ENCODE results near the gene TFCP2L1.
A peak's percentile ranks its signal among the peaks of the same experiment; 100 is the strongest.

TFCP2L1 gene

GRCh38 chr2:121213386-121213785 is 71.6 kb downstream of the TFCP2L1 start:
- no peak for DNase-seq

GRCh38 chr2:121212661-121213325 is 72.2 kb downstream of the TFCP2L1 start:
- no peak for DNase-seq

- no peak for DNase-seq
These were observed 73.3 kb downstream of the TFCP2L1 start for GRCh38 chr2:121211689-121212151.

GRCh38 chr2:121211251-121211650 is 73.8 kb downstream of the TFCP2L1 start:
- no peak for DNase-seq

DNA sequence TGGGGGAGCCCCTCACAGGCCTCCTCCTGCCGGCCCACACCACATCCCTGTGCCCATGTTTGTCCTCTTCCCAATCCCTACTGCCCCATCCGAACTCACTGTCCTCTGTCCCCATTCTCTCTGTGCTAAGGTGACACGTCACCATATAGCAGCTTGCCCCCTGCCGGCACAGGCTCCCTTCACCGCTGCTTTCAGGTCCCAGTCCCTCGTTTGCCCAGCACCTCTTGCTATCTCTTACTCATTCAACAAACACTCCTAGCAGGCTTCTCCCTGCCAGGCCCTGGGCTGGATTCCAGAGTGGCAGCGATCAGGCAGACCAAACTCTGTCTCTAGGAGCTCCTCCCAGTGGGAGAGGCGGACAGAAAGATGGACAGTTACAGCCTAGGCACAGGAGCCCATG is 74.3 kb downstream of the TFCP2L1 start:
- DNase-seq = no peak

DNA sequence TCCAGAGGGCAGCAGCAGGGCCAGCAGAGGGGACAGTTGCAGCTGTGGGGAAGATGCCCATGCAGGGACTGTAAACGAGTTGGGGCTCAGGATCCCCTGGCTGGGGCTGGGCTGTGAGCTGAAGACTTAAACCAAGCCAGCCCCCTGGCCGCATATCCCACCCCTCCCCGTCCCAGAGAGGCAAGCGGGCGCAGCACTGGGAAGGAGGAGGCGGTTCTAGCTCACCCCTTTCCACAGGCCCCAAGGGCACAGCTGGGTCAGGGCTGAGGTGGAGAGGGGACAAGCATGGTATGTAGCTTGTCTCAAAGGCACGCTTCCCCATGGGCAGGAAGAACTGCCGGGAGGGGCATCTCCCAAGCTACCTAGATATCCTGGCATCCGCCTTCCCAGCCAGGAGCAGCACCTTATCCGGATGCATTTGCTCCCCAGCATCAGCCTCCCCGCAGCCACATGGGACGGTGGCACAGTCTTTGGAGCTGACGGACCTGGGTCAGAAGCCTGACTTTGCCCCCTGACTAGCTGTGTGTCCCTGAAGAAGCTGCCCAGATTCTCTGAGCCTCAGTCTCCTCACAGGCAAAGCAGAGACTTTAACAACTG is 75.9 kb downstream of the TFCP2L1 start:
- no peak for DNase-seq

DNA sequence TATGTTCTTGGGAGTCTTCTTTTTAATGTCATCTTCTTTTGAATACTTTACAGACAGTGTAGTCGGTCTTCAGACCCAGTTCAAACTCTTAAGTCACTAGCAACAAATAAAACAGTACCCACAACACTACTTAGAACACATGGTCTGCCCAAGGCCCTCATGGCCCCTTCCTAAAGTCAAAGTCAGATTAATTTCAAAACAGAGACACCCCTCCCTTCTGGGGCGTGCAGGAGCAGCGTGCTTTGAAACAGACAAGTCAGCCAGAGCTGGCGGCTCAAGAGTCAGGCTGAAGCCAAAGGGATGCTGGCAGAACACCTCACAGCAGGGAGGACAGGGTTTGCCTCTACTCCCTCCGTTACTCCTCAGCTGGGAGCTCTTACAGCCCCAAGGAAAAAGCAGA is 77.5 kb downstream of the TFCP2L1 start:
- DNase-seq = no peak

DNA sequence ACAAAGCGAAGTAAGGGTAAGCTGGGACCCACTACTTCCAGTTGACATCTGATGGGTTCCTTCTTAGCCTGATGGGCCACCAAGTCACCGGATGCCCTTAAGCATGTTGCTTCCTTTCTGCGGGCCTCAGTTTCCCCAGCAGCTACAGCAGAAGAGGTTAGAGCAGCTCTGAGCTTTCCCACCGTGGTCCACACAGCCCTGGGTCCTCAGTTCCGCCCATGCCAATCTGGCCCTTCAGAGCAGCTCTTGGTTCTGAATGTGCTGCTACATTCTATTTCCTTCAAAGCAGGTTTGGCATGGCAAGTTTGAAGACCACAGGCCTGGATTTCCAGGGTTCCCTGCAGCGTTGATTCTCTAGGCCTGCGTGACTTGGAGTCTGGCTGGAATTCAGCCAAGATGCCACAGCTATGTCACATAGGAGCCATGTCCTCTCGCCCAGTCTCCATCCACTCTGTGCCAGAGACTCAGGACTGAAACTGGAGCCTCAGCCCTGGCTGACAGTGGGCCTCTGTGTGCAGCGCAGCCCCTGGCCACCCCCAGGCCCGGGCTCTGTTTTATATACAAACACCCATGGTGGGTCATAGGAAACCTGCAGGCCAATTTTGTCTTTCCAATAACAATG is 79.6 kb downstream of the TFCP2L1 start:
- no peak for DNase-seq

GRCh38 chr2:121203591-121204249 is 81.3 kb downstream of the TFCP2L1 start:
- DNase-seq = no peak

DNA sequence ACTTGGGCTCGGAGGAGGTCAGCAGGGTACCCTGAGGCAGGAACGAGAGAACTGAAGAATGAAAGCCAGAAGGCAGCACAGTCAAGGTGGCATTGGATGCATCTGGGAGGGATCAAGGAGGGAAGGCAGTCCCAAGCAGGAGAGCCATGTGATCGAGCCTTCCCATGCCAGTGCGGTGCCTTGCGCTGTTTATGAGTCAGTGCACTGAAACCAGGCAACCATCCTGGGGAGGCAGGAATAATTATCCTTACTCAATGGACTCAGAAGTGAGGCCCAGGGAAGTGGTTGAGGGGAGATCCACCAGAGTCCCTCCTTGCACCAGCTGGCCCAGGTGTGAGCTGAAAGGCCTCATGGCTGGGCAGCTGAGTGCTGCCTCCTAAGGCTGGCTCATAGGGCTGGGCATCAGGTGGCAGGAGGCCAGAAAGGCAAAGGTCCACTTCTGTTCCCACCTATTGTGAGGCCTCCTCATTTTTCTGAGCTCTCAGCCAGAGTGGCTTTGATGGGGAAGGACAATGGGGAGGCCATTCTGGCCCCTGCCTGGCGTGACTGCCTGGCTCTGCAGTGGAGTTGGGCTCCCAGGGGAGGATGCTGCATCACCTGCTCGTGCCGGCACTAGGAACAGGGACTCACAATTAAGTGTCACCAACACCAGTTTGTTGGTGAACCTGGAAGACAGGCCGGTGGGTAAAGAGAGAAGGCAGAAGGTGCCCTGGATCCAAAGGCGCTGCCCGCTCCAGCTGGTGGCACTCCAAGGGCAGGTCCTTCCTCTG is 82.3 kb downstream of the TFCP2L1 start:
- DNase-seq = no peak

DNA sequence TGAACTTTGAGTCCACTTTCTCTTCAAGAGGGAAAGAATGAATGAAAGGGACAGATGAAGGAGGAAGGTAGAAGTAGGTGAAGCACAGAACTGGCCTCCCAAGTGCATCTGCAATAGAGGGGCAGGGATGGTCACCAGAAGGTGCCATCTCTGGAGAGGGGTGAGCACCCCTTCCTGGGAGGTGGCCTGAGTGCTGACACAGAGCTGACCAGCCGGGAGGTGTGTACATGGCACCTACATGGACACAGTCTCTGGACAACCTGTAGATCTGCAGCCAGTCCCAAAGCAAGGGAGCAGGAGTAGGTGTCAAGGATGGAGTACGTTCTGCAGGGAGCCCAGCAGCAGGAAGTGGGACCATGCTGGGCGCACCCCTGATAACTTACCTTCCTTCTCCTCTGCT is 83.2 kb downstream of the TFCP2L1 start:
- DNase-seq = no peak

DNA sequence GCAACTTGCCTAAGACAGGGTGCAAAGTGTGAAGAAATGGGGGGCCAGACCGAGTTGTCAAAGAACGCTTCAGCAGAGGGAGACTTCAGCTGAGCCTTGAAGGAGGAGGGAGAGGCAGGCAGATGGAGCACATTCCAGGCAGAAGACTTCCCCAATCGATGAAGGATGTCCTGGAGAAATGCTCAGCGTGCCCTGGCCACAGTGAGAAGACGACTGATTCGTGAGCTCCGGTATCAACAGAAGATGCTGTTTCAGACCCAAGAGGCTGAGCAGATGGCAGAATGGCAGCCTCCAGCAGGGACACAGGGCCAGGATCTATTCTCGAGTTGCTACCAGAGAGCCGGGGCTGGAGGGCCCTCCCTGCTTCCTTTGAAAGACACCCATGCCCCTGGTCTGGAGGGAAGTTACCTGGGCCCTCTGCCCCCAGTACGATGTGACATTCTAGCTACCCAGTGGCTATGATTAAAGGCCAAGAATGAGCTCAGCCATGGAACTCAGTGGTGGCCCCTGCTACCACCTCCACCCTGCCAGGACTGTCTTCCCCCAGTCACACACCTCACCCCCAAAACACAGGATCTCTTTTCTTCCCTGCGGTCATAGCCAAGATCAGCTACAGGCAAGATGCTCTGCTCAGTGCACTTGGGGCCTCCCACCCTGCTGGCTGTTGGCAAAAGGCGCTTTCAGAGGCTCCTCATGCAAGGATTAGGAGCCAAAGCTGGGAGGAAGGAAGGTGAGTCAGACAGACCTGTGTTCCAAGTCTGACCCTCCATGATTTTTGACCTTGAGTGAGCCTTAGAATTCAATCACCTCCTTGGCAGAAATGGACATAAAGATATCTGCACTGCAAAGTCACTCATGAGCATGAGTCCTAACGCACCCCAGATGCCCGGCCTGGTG is 84.3 kb downstream of the TFCP2L1 start:
- DNase-seq = no peak

GRCh38 chr2:121200011-121200347 is 85.0 kb downstream of the TFCP2L1 start:
- DNase-seq = no peak

GRCh38 chr2:121199281-121200010 is 85.6 kb downstream of the TFCP2L1 start:
- no peak for DNase-seq

- DNase-seq = no peak
These were observed 87.5 kb downstream of the TFCP2L1 start for GRCh38 chr2:121197369-121198091.

GRCh38 chr2:121196849-121197155 is 88.2 kb downstream of the TFCP2L1 start:
- no peak for DNase-seq

GRCh38 chr2:121196132-121196848 is 88.7 kb downstream of the TFCP2L1 start:
- DNase-seq = peak; percentile 19 to 73

GRCh38 chr2:121195036-121195435 is 90.0 kb downstream of the TFCP2L1 start:
- DNase-seq = no peak

DNA sequence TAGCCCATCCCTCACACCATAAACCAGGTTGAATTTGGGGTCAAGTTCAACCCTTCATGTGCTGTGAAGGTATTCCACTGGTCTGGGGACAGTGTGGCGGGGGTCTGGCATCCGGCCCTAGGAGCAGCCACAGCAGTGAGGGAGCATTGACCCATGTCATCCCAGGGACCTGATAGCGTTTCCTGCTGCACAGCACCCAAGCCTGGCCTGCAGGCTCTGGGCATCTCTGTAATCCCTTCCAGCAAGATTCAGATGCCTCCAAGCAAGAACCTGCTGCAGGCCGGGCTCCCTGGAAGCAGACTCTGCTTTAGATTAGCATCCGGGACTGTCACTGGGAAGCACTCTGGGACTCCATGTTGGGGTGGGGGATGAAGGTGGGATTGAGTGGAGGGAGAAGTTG is 90.4 kb downstream of the TFCP2L1 start:
- no peak for DNase-seq

GRCh38 chr2:121193185-121193584 is 91.8 kb downstream of the TFCP2L1 start:
- no peak for DNase-seq
